Measurements from ENCODE around the gene SHQ1.
A peak's percentile ranks its signal among the peaks of the same experiment; 100 is the strongest.

The SHQ1 gene

GRCh38 chr3:72847751-72848702 is at the start of gene SHQ1:
Gene SHQ1, minus strand, starts transcription at chr3:72848445. Its CDS starts 105 bp downstream, at chr3:72848340.
- Histone ChIP-seq H3F3A (ENCODE audit: low read depth) (peaks cover 9% of the 10 kb centered on the region; the same call in 1 of the 2 replicates), H3K9ac (ENCODE audit: low read depth, low read length, poor library complexity, severe bottlenecking) (peak within 1 kb of the TSS; percentile 76), H3K4me2 (ENCODE audit: low read depth, low read length, poor library complexity, severe bottlenecking) (peak within 1 kb of the TSS; percentile 92), H3K27me3 (ENCODE audit: insufficient read depth, low read length, poor library complexity, severe bottlenecking) (no peaks in the 10 kb centered on the region), H3K79me2 (ENCODE audit: insufficient read depth, low read length) (peaks cover 45% of the 10 kb centered on the region), H3K4me1 (ENCODE audit: insufficient read depth, low read length, poor library complexity, severe bottlenecking) (peaks cover 64% of the 10 kb centered on the region), H3K4me3 (ENCODE audit: low read length, poor library complexity, severe bottlenecking) (peak within 1 kb of the TSS; percentile 77), H2AFZ (ENCODE audit: low read length) (peak within 1 kb of the TSS; percentile 81), H4K20me1 (ENCODE audit: insufficient read depth, low read length, poor library complexity, severe bottlenecking) (peaks cover 20% of the 10 kb centered on the region), H3K36me3 (ENCODE audit: insufficient read depth, low read length) (no peaks in the 10 kb centered on the region), H3K9me2 (replicated peaks; ENCODE audit: low read depth, low read length) (no peaks in the 10 kb centered on the region), H3K9me3 (ENCODE audit: insufficient read depth, low read depth, low read length) (no peaks in the 10 kb centered on the region)
- TF ChIP-seq EZH2phosphoT487 (IDR thresholded peaks at IDR 0.05; ENCODE audit: borderline replicate concordance) = no peak
- no peak for TF ChIP-seq CTCF (conservative IDR thresholded peaks at IDR 0.05; ENCODE audit: low read length)

- Histone ChIP-seq H3K79me2 (ENCODE audit: insufficient read depth, low read length) (no peaks in the 10 kb centered on the region), H4K20me1 (ENCODE audit: insufficient read depth, low read length, poor library complexity, severe bottlenecking) (no peaks in the 10 kb centered on the region), H3K27me3 (ENCODE audit: insufficient read depth, low read length, poor library complexity, severe bottlenecking) (no peaks in the 10 kb centered on the region), H2AFZ (ENCODE audit: low read length) (no peak overlapping the region), H3K36me3 (ENCODE audit: insufficient read depth, low read length) (no peaks in the 10 kb centered on the region), H3K9ac (ENCODE audit: low read depth, low read length, poor library complexity, severe bottlenecking) (no peak overlapping the region), H3K4me3 (ENCODE audit: low read length, poor library complexity, severe bottlenecking) (no peak overlapping the region), H3K4me1 (ENCODE audit: insufficient read depth, low read length, poor library complexity, severe bottlenecking) (peaks cover 8% of the 10 kb centered on the region), H3K4me2 (ENCODE audit: low read depth, low read length, poor library complexity, severe bottlenecking) (no peak overlapping the region), H3K9me2 (replicated peaks; ENCODE audit: low read depth, low read length) (no peaks in the 10 kb centered on the region), H3F3A (ENCODE audit: low read depth) (no peaks in the 10 kb centered on the region), H3K9me3 (ENCODE audit: insufficient read depth, low read depth, low read length) (no peaks in the 10 kb centered on the region)
- TF ChIP-seq EZH2phosphoT487 (IDR thresholded peaks at IDR 0.05; ENCODE audit: borderline replicate concordance) (no peak), CTCF (conservative IDR thresholded peaks at IDR 0.05; ENCODE audit: low read length) (no peak)
Observed at GRCh38 chr3:72897758-72898007, 49.4 kb upstream of the SHQ1 start.

GRCh38 chr3:72896996-72897757 is 48.9 kb upstream of the SHQ1 start:
- Histone ChIP-seq H3K36me3 (ENCODE audit: insufficient read depth, low read length) (no peaks in the 10 kb centered on the region), H3K9ac (ENCODE audit: low read depth, low read length, poor library complexity, severe bottlenecking) (no peak overlapping the region), H3K4me2 (ENCODE audit: low read depth, low read length, poor library complexity, severe bottlenecking) (no peak overlapping the region), H3K27me3 (ENCODE audit: insufficient read depth, low read length, poor library complexity, severe bottlenecking) (no peaks in the 10 kb centered on the region), H3F3A (ENCODE audit: low read depth) (no peaks in the 10 kb centered on the region), H3K9me3 (ENCODE audit: insufficient read depth, low read depth, low read length) (no peaks in the 10 kb centered on the region), H3K9me2 (replicated peaks; ENCODE audit: low read depth, low read length) (no peaks in the 10 kb centered on the region), H2AFZ (ENCODE audit: low read length) (no peak overlapping the region), H3K4me1 (ENCODE audit: insufficient read depth, low read length, poor library complexity, severe bottlenecking) (peaks cover 13% of the 10 kb centered on the region), H4K20me1 (ENCODE audit: insufficient read depth, low read length, poor library complexity, severe bottlenecking) (no peaks in the 10 kb centered on the region), H3K4me3 (ENCODE audit: low read length, poor library complexity, severe bottlenecking) (no peak overlapping the region), H3K79me2 (ENCODE audit: insufficient read depth, low read length) (no peaks in the 10 kb centered on the region)
- TF ChIP-seq CTCF (conservative IDR thresholded peaks at IDR 0.05; ENCODE audit: low read length) = no peak
- no peak for TF ChIP-seq EZH2phosphoT487 (IDR thresholded peaks at IDR 0.05; ENCODE audit: borderline replicate concordance)

Data from Loucy (cell line).